ENCODE measurements around the gene CDYL. TPM values are rescaled to one million over a fixed set of nuclear protein-coding genes. Genes with fewer than 3 reads are reported as not detected.

The CDYL gene
- total RNA-seq, 3 donors from 2014 or later (not counting 1 experiment from before 2014, with no cell fraction given) = 81.3 to 101 (median 83.8) TPM

GRCh38 chr6:4977468-4977867, 201.3 kb downstream of the CDYL start:
- Mint-ChIP-seq H3K9me3 (peaks cover 4 to 10% of the 10 kb centered on the region in 2 donors), H3K27ac (no peak overlapping the region), H3K27me3 (ENCODE audit: low read depth in 2 of 2) (peaks cover 0 to 10% of the 10 kb centered on the region in 2 donors), H3K36me3 (peaks cover 9% of the 10 kb centered on the region), H3K4me1 (no peaks in the 10 kb centered on the region), H3K4me3 (no peak overlapping the region)
- peaks cover 3% of the 10 kb centered on the region for H3K9me3 ChIP-seq (ENCODE audit: control insufficient read depth, insufficient read depth, low read length)
- no peaks in the 10 kb centered on the region for H3K4me1 ChIP-seq (ENCODE audit: control insufficient read depth, insufficient read depth, low read length)
- TF ChIP-seq, protein P1, sequence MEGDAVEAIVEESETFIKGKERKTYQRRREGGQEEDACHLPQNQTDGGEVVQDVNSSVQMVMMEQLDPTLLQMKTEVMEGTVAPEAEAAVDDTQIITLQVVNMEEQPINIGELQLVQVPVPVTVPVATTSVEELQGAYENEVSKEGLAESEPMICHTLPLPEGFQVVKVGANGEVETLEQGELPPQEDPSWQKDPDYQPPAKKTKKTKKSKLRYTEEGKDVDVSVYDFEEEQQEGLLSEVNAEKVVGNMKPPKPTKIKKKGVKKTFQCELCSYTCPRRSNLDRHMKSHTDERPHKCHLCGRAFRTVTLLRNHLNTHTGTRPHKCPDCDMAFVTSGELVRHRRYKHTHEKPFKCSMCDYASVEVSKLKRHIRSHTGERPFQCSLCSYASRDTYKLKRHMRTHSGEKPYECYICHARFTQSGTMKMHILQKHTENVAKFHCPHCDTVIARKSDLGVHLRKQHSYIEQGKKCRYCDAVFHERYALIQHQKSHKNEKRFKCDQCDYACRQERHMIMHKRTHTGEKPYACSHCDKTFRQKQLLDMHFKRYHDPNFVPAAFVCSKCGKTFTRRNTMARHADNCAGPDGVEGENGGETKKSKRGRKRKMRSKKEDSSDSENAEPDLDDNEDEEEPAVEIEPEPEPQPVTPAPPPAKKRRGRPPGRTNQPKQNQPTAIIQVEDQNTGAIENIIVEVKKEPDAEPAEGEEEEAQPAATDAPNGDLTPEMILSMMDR (IDR thresholded peaks at IDR 0.05) = no peak
- no peaks in the 10 kb centered on the region for H3K36me3 ChIP-seq (ENCODE audit: control insufficient read depth, insufficient read depth, low read length)
- 71% methylated on average over 5 of the region's 5 CpGs for WGBS (ENCODE audit: insufficient coverage)
- ATAC-seq (no peak), DNase-seq (no peak)
- H3K27ac ChIP-seq (ENCODE audit: low read length) = no peak overlapping the region
- no peaks in the 10 kb centered on the region for H3K27me3 ChIP-seq (ENCODE audit: control insufficient read depth, insufficient read depth, low read length)
- H3K4me3 ChIP-seq (ENCODE audit: low read length) = no peak overlapping the region
- intact Hi-C loops (cut with micrococcal nuclease) = no loop called here

DNA sequence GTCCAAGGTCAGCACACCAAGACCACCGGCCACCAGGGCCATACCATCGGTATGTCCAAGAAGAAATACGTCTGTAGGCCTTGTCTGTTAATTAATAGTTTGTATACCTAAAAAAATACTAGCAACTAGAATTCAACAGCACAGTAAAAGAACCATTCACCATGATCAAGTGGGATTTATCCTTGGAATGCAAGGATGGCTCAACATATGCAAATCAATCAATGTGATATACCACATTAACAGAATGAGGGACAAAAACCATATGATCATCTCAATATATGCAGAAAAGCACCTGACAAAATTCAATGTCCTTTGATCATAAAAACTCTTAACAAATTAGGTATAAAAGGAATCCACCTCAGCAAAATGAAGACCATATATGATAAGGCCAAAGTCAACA, 203.2 kb downstream of the CDYL start:
- H3K36me3 ChIP-seq (ENCODE audit: control insufficient read depth, insufficient read depth, low read length) = no peaks in the 10 kb centered on the region
- Mint-ChIP-seq H3K4me1 (no peaks in the 10 kb centered on the region), H3K27ac (no peak overlapping the region), H3K36me3 (peaks cover 9% of the 10 kb centered on the region), H3K9me3 (peaks cover 4 to 10% of the 10 kb centered on the region in 2 donors), H3K27me3 (ENCODE audit: low read depth in 2 of 2) (peaks cover 0 to 14% of the 10 kb centered on the region in 2 donors), H3K4me3 (no peak overlapping the region)
- TF ChIP-seq, protein P1 (IDR thresholded peaks at IDR 0.05) = no peak
- H3K27me3 ChIP-seq (ENCODE audit: control insufficient read depth, insufficient read depth, low read length) = no peaks in the 10 kb centered on the region
- H3K4me1 ChIP-seq (ENCODE audit: control insufficient read depth, insufficient read depth, low read length) = no peaks in the 10 kb centered on the region
- peaks cover 3% of the 10 kb centered on the region for H3K9me3 ChIP-seq (ENCODE audit: control insufficient read depth, insufficient read depth, low read length)
- no peak for ATAC-seq
- DNase-seq = no peak
- WGBS (ENCODE audit: insufficient coverage) = 67% methylated on average over 3 of the region's 3 CpGs
- H3K27ac ChIP-seq (ENCODE audit: low read length) = no peak overlapping the region
- intact Hi-C loops (cut with micrococcal nuclease) = no loop called here
- no peak overlapping the region for H3K4me3 ChIP-seq (ENCODE audit: low read length)

- H3K4me3 ChIP-seq (ENCODE audit: low read length) = no peak overlapping the region
- 66% methylated on average over 6 of the region's 6 CpGs for WGBS (ENCODE audit: insufficient coverage)
- TF ChIP-seq, protein P1 (IDR thresholded peaks at IDR 0.05) = no peak
- H3K9me3 ChIP-seq (ENCODE audit: control insufficient read depth, insufficient read depth, low read length) = peaks cover 3% of the 10 kb centered on the region
- Mint-ChIP-seq H3K36me3 (peaks cover 9% of the 10 kb centered on the region), H3K9me3 (peaks cover 4 to 10% of the 10 kb centered on the region in 2 donors), H3K4me1 (no peaks in the 10 kb centered on the region), H3K4me3 (no peak overlapping the region), H3K27me3 (ENCODE audit: low read depth in 2 of 2) (peaks cover 0 to 15% of the 10 kb centered on the region in 2 donors), H3K27ac (no peak overlapping the region)
- no peaks in the 10 kb centered on the region for H3K27me3 ChIP-seq (ENCODE audit: control insufficient read depth, insufficient read depth, low read length)
- no peaks in the 10 kb centered on the region for H3K4me1 ChIP-seq (ENCODE audit: control insufficient read depth, insufficient read depth, low read length)
- no peaks in the 10 kb centered on the region for H3K36me3 ChIP-seq (ENCODE audit: control insufficient read depth, insufficient read depth, low read length)
- intact Hi-C loops (cut with micrococcal nuclease) = no loop called here
- no peak overlapping the region for H3K27ac ChIP-seq (ENCODE audit: low read length)
- ATAC-seq (no peak), DNase-seq (no peak)
Observed at GRCh38 chr6:4981761-4982160, 205.6 kb downstream of the CDYL start.

GRCh38 chr6:4983322-4983721, 207.1 kb downstream of the CDYL start:
- intact Hi-C loops (cut with micrococcal nuclease) = no loop called here
- H3K4me1 ChIP-seq (ENCODE audit: control insufficient read depth, insufficient read depth, low read length) = no peaks in the 10 kb centered on the region
- H3K27me3 Mint-ChIP-seq (ENCODE audit: low read depth in 2 of 2) = peaks cover 0 to 14% of the 10 kb centered on the region in 2 donors
- H3K27ac Mint-ChIP-seq = no peak overlapping the region
- peaks cover 4 to 7% of the 10 kb centered on the region in 2 donors for H3K9me3 Mint-ChIP-seq
- peaks cover 3% of the 10 kb centered on the region for H3K9me3 ChIP-seq (ENCODE audit: control insufficient read depth, insufficient read depth, low read length)
- no peak overlapping the region for H3K4me3 ChIP-seq (ENCODE audit: low read length)
- no peaks in the 10 kb centered on the region for H3K36me3 ChIP-seq (ENCODE audit: control insufficient read depth, insufficient read depth, low read length)
- TF ChIP-seq, protein P1 (IDR thresholded peaks at IDR 0.05) = no peak
- H3K27ac ChIP-seq (ENCODE audit: low read length) = no peak overlapping the region
- no peak for DNase-seq
- H3K4me1 Mint-ChIP-seq = no peaks in the 10 kb centered on the region
- 88% methylated on average over 6 of the region's 6 CpGs for WGBS (ENCODE audit: insufficient coverage)
- no peak overlapping the region for H3K4me3 Mint-ChIP-seq
- peaks cover 9% of the 10 kb centered on the region for H3K36me3 Mint-ChIP-seq
- H3K27me3 ChIP-seq (ENCODE audit: control insufficient read depth, insufficient read depth, low read length) = no peaks in the 10 kb centered on the region
- no peak for ATAC-seq

All from natural killer cell (primary cell).